ENCODE data around the gene CD14.
"Not testable (repeated sequence)": the region's sequence is repeated elsewhere in the genome, so short reads cannot be mapped to it uniquely, and the experiment has no call there.

The CD14 gene

GRCh38 chr5:140595538-140596300 is 37.3 kb downstream of the CD14 start:
- DNase-seq (ENCODE audit: low read depth) = no peak

GRCh38 chr5:140594169-140594568 is 38.8 kb downstream of the CD14 start:
- DNase-seq (ENCODE audit: low read depth) = no peak

- not testable (repeated sequence) for DNase-seq (ENCODE audit: low read depth)
Observed at GRCh38 chr5:140593070-140593469, 39.9 kb downstream of the CD14 start.

GRCh38 chr5:140591747-140592372 is 41.1 kb downstream of the CD14 start:
- DNase-seq (ENCODE audit: low read depth) = no peak

- DNase-seq (ENCODE audit: low read depth) = no peak
Observed at GRCh38 chr5:140590861-140591260, 42.1 kb downstream of the CD14 start.

GRCh38 chr5:140588311-140589070 is 44.5 kb downstream of the CD14 start:
- DNase-seq (ENCODE audit: low read depth) = no peak

GRCh38 chr5:140587495-140587894 is 45.5 kb downstream of the CD14 start:
- no peak for DNase-seq (ENCODE audit: low read depth)
